SK-MEL-5 (cell line): Measurements from ENCODE around the gene EPB41L2. TPM values are rescaled to one million over a fixed set of nuclear protein-coding genes. Genes with fewer than 3 reads are reported as not detected.

Experiments
- total RNA-seq: library from RNA; depleted of rRNA; stranded (reverse); fragments of >200 nt; shearing (Covaris generic); gene quantifications from 2 replicates; pipeline ENCODE4 v1.2.3, GENCODE V29; 2014; rRNA removed

EPB41L2 gene
- total RNA-seq, 1 experiment from 2014 or later: 12.2 TPM

Other genes with a start within 250 kb of the EPB41L2 start
- not detected in 2 replicates for gene SMLR1, start 235.8 kb downstream of the EPB41L2 start, total RNA-seq
- gene AKAP7, start 72.2 kb upstream of the EPB41L2 start, total RNA-seq: 7.5 and 13.8 TPM in 2 replicates